ENCODE measurements around the gene MAGI2.
"Not testable (repeated sequence)": the region's sequence is repeated elsewhere in the genome, so short reads cannot be mapped to it uniquely, and the experiment has no call there.

MAGI2 gene

GRCh38 chr7:78521961-78522360 lies 931.5 kb downstream of the MAGI2 start:
- DNase-seq: no peak

GRCh38 chr7:78516450-78516849 lies 937.0 kb downstream of the MAGI2 start:
- DNase-seq: no peak

- no peak for DNase-seq
These were observed 938.8 kb downstream of the MAGI2 start for GRCh38 chr7:78514634-78515033.

GRCh38 chr7:78510580-78511188 lies 942.8 kb downstream of the MAGI2 start:
- DNase-seq: peak; percentile 57

GRCh38 chr7:78503301-78503700 lies 950.2 kb downstream of the MAGI2 start:
- not testable (repeated sequence) for DNase-seq

- DNase-seq: no peak
These were observed 952.4 kb downstream of the MAGI2 start for GRCh38 chr7:78501064-78501463.

GRCh38 chr7:78499971-78500370 lies 953.5 kb downstream of the MAGI2 start:
- DNase-seq: no peak

- no peak for DNase-seq
These were observed 954.2 kb downstream of the MAGI2 start for GRCh38 chr7:78499283-78499682.

GRCh38 chr7:78497728-78498427 lies 955.6 kb downstream of the MAGI2 start:
- no peak for DNase-seq

GRCh38 chr7:78496096-78496630 lies 957.3 kb downstream of the MAGI2 start:
- DNase-seq: no peak

GRCh38 chr7:78493401-78493800 lies 960.1 kb downstream of the MAGI2 start:
- DNase-seq: no peak

- no peak for DNase-seq
These were observed 961.3 kb downstream of the MAGI2 start for GRCh38 chr7:78492146-78492545.

GRCh38 chr7:78490524-78490923 lies 962.9 kb downstream of the MAGI2 start:
- no peak for DNase-seq

GRCh38 chr7:78489476-78490240 lies 963.8 kb downstream of the MAGI2 start:
- no peak for DNase-seq

- DNase-seq: no peak
These were observed 966.0 kb downstream of the MAGI2 start for GRCh38 chr7:78487464-78487863.

- DNase-seq: no peak
These were observed 974.1 kb downstream of the MAGI2 start for GRCh38 chr7:78479348-78479747.

- DNase-seq: no peak
These were observed 976.5 kb downstream of the MAGI2 start for GRCh38 chr7:78476851-78477405.

- no peak for DNase-seq
These were observed 979.7 kb downstream of the MAGI2 start for GRCh38 chr7:78473571-78474301.

- DNase-seq: no peak
These were observed 980.4 kb downstream of the MAGI2 start for GRCh38 chr7:78473021-78473420.

- no peak for DNase-seq
These were observed 980.9 kb downstream of the MAGI2 start for GRCh38 chr7:78472519-78472918.

- DNase-seq: no peak
These were observed 987.6 kb downstream of the MAGI2 start for GRCh38 chr7:78465894-78466293.

- DNase-seq: no peak
These were observed 990.4 kb downstream of the MAGI2 start for GRCh38 chr7:78463039-78463438.

GRCh38 chr7:78450706-78451105 lies 1002.8 kb downstream of the MAGI2 start:
- DNase-seq: no peak
